ENCODE results near the gene CPLANE1.

CPLANE1 gene

GRCh38 chr5:37208883-37209797, 40.0 kb downstream of the CPLANE1 start:
- Histone ChIP-seq H3K4me3 (ENCODE audit: low read length) (peak overlapping the region; percentile 72), H3K9ac (ENCODE audit: low read length) (peak overlapping the region; percentile 34), H3K4me1 (ENCODE audit: control insufficient read depth, insufficient read depth, low read length) (peaks cover 18% of the 10 kb centered on the region), H3K27me3 (replicated peaks; ENCODE audit: control insufficient read depth, insufficient read depth, low read length) (no peaks in the 10 kb centered on the region), H3K9me3 (ENCODE audit: control insufficient read depth, low read length) (no peaks in the 10 kb centered on the region), H3K36me3 (ENCODE audit: control insufficient read depth, insufficient read depth, low read length, severe bottlenecking) (peaks cover 55% of the 10 kb centered on the region)
- DNase-seq (ENCODE audit: low read depth), result no peak

DNA sequence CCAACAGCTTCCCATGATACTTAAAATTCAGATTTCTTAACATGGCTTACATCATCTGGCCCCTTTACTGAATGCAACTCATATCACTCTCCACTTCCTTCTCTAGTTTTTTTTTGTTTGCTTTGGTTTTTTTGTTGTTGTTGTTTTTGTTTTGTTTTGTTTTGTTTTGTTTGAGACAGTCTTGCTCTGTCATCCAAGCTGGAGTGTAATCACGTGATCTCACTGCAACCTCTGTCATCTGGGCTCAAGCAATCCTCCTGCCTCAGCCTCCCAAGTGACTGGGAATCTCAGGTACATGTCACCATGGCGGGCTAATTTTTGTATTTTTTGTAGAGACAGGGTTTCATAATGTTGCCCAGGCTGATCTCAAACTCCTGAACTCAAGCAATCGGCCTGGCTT, 41.4 kb downstream of the CPLANE1 start:
- Histone ChIP-seq H3K9ac (ENCODE audit: low read length) (no peak overlapping the region), H3K36me3 (ENCODE audit: control insufficient read depth, insufficient read depth, low read length, severe bottlenecking) (peaks cover 54% of the 10 kb centered on the region), H3K4me3 (ENCODE audit: low read length) (no peak overlapping the region), H3K4me1 (ENCODE audit: control insufficient read depth, insufficient read depth, low read length) (peaks cover 18% of the 10 kb centered on the region), H3K9me3 (ENCODE audit: control insufficient read depth, low read length) (no peaks in the 10 kb centered on the region), H3K27me3 (replicated peaks; ENCODE audit: control insufficient read depth, insufficient read depth, low read length) (no peaks in the 10 kb centered on the region)
- no peak for DNase-seq (ENCODE audit: low read depth)

DNA sequence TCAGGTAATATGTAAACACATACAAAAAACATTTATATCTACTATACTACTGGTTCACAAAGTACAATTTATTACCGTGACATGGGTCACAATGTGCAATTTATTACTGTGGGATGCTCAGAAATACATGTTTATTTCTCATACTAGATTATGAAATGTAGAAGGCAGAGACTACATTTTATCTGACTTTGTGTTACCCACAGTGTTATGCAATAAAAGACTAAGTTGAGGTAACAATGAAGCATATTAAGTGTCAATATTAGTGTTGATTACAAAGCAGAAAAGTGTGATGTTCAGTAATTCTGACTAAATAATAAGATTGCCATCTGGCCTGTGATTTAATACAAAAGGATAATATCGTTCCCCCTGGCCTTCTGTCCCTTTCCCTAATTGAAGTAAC, 42.4 kb downstream of the CPLANE1 start:
- peak; percentile 27 for DNase-seq (ENCODE audit: low read depth)

GRCh38 chr5:37198842-37199241, 50.3 kb downstream of the CPLANE1 start:
- H3K36me3 ChIP-seq (ENCODE audit: control insufficient read depth, insufficient read depth, low read length, severe bottlenecking), result peaks cover 65% of the 10 kb centered on the region
- DNase-seq (ENCODE audit: low read depth), result peak; percentile 13

More for the DNA sequence above, 42.4 kb downstream of the CPLANE1 start:
- H3K4me1 ChIP-seq (ENCODE audit: control insufficient read depth, insufficient read depth, low read length), result peaks cover 18% of the 10 kb centered on the region
- peaks cover 48% of the 10 kb centered on the region for H3K36me3 ChIP-seq (ENCODE audit: control insufficient read depth, insufficient read depth, low read length, severe bottlenecking)
- no peaks in the 10 kb centered on the region for H3K9me3 ChIP-seq (ENCODE audit: control insufficient read depth, low read length)
- no peaks in the 10 kb centered on the region for H3K27me3 ChIP-seq (replicated peaks; ENCODE audit: control insufficient read depth, insufficient read depth, low read length)
- no peak overlapping the region for H3K4me3 ChIP-seq (ENCODE audit: low read length)
- H3K9ac ChIP-seq (ENCODE audit: low read length), result no peak overlapping the region

GRCh38 chr5:37198061-37198460, 51.1 kb downstream of the CPLANE1 start:
- Histone ChIP-seq H3K4me3 (ENCODE audit: low read length) (no peak overlapping the region), H3K36me3 (ENCODE audit: control insufficient read depth, insufficient read depth, low read length, severe bottlenecking) (peaks cover 57% of the 10 kb centered on the region), H3K27me3 (replicated peaks; ENCODE audit: control insufficient read depth, insufficient read depth, low read length) (no peaks in the 10 kb centered on the region), H3K9me3 (ENCODE audit: control insufficient read depth, low read length) (no peaks in the 10 kb centered on the region), H3K4me1 (ENCODE audit: control insufficient read depth, insufficient read depth, low read length) (peaks cover 4% of the 10 kb centered on the region), H3K9ac (ENCODE audit: low read length) (no peak overlapping the region)
- DNase-seq (ENCODE audit: low read depth), result no peak

More at GRCh38 chr5:37198842-37199241, 50.3 kb downstream of the CPLANE1 start:
- Histone ChIP-seq H3K4me1 (ENCODE audit: control insufficient read depth, insufficient read depth, low read length) (peaks cover 4% of the 10 kb centered on the region), H3K27me3 (replicated peaks; ENCODE audit: control insufficient read depth, insufficient read depth, low read length) (no peaks in the 10 kb centered on the region), H3K9ac (ENCODE audit: low read length) (no peak overlapping the region), H3K4me3 (ENCODE audit: low read length) (no peak overlapping the region), H3K9me3 (ENCODE audit: control insufficient read depth, low read length) (no peaks in the 10 kb centered on the region)

DNA sequence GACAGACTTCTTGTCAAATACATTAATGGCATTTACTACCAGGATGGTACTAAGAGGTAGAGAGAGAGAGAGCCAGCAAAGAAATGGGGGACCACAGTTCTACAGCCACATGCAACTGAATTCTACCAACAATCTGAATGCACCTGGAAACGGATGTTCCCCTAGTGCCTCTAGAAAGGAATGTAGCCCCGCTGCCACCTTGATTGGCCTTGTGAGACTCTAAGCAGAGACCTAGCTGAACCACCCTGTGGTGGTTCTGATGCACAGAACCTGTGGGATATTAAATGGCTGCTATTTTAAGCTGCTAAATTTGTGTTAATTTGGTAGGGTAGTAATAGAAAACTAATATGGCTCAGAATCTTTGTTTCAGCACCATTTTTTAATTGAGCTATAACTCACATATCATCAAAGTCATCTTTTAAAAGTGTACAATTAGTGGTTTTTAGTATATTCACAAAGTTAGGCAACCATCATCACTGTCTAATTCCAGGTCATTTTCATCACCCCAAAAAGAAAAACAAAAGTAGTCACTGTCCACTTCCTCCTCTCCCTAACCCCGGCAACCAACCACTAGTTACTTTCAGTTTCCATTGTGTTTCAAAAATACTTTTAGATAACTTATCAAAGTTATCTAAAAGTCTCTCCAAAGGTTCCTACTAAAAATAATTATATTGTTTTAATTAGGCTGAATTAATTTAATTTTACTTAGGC, 51.7 kb downstream of the CPLANE1 start:
- peaks cover 54% of the 10 kb centered on the region for H3K36me3 ChIP-seq (ENCODE audit: control insufficient read depth, insufficient read depth, low read length, severe bottlenecking)
- no peak overlapping the region for H3K4me3 ChIP-seq (ENCODE audit: low read length)
- no peaks in the 10 kb centered on the region for H3K9me3 ChIP-seq (ENCODE audit: control insufficient read depth, low read length)
- peak; percentile 17 for DNase-seq (ENCODE audit: low read depth)
- no peaks in the 10 kb centered on the region for H3K27me3 ChIP-seq (replicated peaks; ENCODE audit: control insufficient read depth, insufficient read depth, low read length)
- peaks cover 4% of the 10 kb centered on the region for H3K4me1 ChIP-seq (ENCODE audit: control insufficient read depth, insufficient read depth, low read length)
- H3K9ac ChIP-seq (ENCODE audit: low read length), result no peak overlapping the region

DNA sequence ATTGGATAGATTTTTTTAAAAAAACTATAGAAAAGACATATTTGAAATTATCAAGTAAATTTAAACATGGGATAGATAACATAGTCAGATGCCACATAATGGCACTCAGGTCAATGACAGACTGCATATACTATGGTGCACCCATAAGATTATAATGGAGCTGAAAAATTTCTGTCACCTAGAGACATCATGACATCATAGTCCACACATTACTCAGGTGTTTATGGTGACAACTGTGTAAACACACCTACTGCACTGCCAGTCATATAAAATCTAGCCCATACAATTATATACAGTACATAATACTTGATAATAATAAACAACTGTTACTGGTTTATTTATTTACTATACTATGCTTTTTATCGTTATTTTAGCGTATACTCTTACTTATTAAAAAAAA, 58.6 kb downstream of the CPLANE1 start:
- DNase-seq (ENCODE audit: low read depth), result no peak
- Histone ChIP-seq H3K36me3 (ENCODE audit: control insufficient read depth, insufficient read depth, low read length, severe bottlenecking) (peaks cover 66% of the 10 kb centered on the region), H3K9me3 (ENCODE audit: control insufficient read depth, low read length) (no peaks in the 10 kb centered on the region)

GRCh38 chr5:37189355-37189754, 59.8 kb downstream of the CPLANE1 start:
- Histone ChIP-seq H3K27me3 (replicated peaks; ENCODE audit: control insufficient read depth, insufficient read depth, low read length) (no peaks in the 10 kb centered on the region), H3K9me3 (ENCODE audit: control insufficient read depth, low read length) (no peaks in the 10 kb centered on the region), H3K4me1 (ENCODE audit: control insufficient read depth, insufficient read depth, low read length) (no peaks in the 10 kb centered on the region), H3K4me3 (ENCODE audit: low read length) (no peak overlapping the region), H3K9ac (ENCODE audit: low read length) (no peak overlapping the region), H3K36me3 (ENCODE audit: control insufficient read depth, insufficient read depth, low read length, severe bottlenecking) (peaks cover 65% of the 10 kb centered on the region)
- peak; percentile 30 for DNase-seq (ENCODE audit: low read depth)

More for the DNA sequence above, 58.6 kb downstream of the CPLANE1 start:
- H3K27me3 ChIP-seq (replicated peaks; ENCODE audit: control insufficient read depth, insufficient read depth, low read length), result no peaks in the 10 kb centered on the region
- H3K4me1 ChIP-seq (ENCODE audit: control insufficient read depth, insufficient read depth, low read length), result no peaks in the 10 kb centered on the region
- no peak overlapping the region for H3K9ac ChIP-seq (ENCODE audit: low read length)
- no peak overlapping the region for H3K4me3 ChIP-seq (ENCODE audit: low read length)

GRCh38 chr5:37187465-37187977, 61.7 kb downstream of the CPLANE1 start:
- Histone ChIP-seq H3K36me3 (ENCODE audit: control insufficient read depth, insufficient read depth, low read length, severe bottlenecking) (peaks cover 80% of the 10 kb centered on the region), H3K9me3 (ENCODE audit: control insufficient read depth, low read length) (no peaks in the 10 kb centered on the region), H3K9ac (ENCODE audit: low read length) (no peak overlapping the region), H3K4me1 (ENCODE audit: control insufficient read depth, insufficient read depth, low read length) (no peaks in the 10 kb centered on the region), H3K27me3 (replicated peaks; ENCODE audit: control insufficient read depth, insufficient read depth, low read length) (no peaks in the 10 kb centered on the region), H3K4me3 (ENCODE audit: low read length) (no peak overlapping the region)
- no peak for DNase-seq (ENCODE audit: low read depth)

GRCh38 chr5:37184748-37185364, 64.3 kb downstream of the CPLANE1 start:
- no peaks in the 10 kb centered on the region for H3K27me3 ChIP-seq (replicated peaks; ENCODE audit: control insufficient read depth, insufficient read depth, low read length)

DNA sequence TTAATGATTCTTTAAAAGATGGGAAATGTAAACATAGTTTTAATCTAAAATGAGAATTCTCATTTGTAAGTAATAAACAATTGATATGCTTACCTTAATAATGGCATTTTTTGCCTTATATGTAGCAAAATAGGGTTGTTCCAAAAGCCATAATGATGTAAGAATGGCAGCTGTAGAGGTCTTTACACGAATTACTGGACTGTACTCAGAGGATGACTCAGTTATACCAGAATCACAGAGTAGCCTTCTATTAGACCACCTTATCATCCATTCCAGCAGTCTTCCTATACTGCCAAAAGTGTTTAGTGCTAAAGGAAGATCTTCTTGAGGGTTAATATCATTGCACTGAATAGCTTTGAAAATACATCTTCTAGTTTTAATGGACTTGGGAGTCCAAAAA, 66.5 kb downstream of the CPLANE1 start:
- H3K9ac ChIP-seq (ENCODE audit: low read length), result no peak overlapping the region
- H3K4me3 ChIP-seq (ENCODE audit: low read length), result no peak overlapping the region
- DNase-seq (ENCODE audit: low read depth), result no peak
- no peaks in the 10 kb centered on the region for H3K27me3 ChIP-seq (replicated peaks; ENCODE audit: control insufficient read depth, insufficient read depth, low read length)
- H3K9me3 ChIP-seq (ENCODE audit: control insufficient read depth, low read length), result no peaks in the 10 kb centered on the region
- H3K36me3 ChIP-seq (ENCODE audit: control insufficient read depth, insufficient read depth, low read length, severe bottlenecking), result peaks cover 89% of the 10 kb centered on the region
- no peaks in the 10 kb centered on the region for H3K4me1 ChIP-seq (ENCODE audit: control insufficient read depth, insufficient read depth, low read length)

More at GRCh38 chr5:37184748-37185364, 64.3 kb downstream of the CPLANE1 start:
- peaks cover 76% of the 10 kb centered on the region for H3K36me3 ChIP-seq (ENCODE audit: control insufficient read depth, insufficient read depth, low read length, severe bottlenecking)
- no peak for DNase-seq (ENCODE audit: low read depth)
- no peaks in the 10 kb centered on the region for H3K9me3 ChIP-seq (ENCODE audit: control insufficient read depth, low read length)
- H3K4me1 ChIP-seq (ENCODE audit: control insufficient read depth, insufficient read depth, low read length), result no peaks in the 10 kb centered on the region
- H3K4me3 ChIP-seq (ENCODE audit: low read length), result no peak overlapping the region
- no peak overlapping the region for H3K9ac ChIP-seq (ENCODE audit: low read length)
